Adrenal gland (tissue), 5 donors: ENCODE data around the gene KCNJ13.

Experiments
- POLR2A ChIP-seq, 2 donors: fragments of 450-650 bp; IDR thresholded peaks; one replicate each; pipeline ENCODE4 v1.6.1; 2017; ENCODE audit warnings: antibody characterized with exemption in 2 of 2, mild to moderate bottlenecking in 2 of 2, moderate library complexity in 1 of 2
- TF ChIP-seq, protein P1 (sequence below), 6 experiments: fragments of 450-650 bp in 4 of 6; fragments of 200-600 bp in 2 of 6; sonication (generic) in 1 of 6; IDR thresholded peaks; 1 replicate in 5 of 6; 2 replicates in 1 of 6; pipeline versions ENCODE4 v1.5.1 to v1.8.0; 2016 to 2021; ENCODE audit warnings: antibody characterized with exemption in 6 of 6, mild to moderate bottlenecking in 2 of 6, moderate library complexity in 1 of 6
- donor health status: DM: no; HTN: no; CAD: no.

DNA sequence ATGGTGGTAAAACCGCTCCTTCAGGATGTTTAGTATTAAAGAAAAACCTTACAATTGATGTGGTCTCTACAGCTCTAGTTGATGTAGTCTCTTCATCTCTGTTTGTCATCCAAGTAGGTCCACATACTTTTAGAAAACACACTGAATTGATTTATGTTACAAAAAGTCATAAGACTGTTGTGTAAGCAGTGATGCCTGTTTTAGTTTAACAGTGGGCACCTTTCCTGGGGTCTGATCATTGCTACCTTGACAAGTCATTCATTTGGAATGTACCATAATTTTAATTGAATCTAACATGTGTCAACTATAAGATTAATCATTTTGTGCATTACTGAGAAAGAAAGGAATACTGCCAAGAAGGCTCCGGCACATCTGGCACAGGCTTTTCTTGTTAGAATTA lies 44.9 kb downstream of the KCNJ13 start:
- TF ChIP-seq, protein P1, sequence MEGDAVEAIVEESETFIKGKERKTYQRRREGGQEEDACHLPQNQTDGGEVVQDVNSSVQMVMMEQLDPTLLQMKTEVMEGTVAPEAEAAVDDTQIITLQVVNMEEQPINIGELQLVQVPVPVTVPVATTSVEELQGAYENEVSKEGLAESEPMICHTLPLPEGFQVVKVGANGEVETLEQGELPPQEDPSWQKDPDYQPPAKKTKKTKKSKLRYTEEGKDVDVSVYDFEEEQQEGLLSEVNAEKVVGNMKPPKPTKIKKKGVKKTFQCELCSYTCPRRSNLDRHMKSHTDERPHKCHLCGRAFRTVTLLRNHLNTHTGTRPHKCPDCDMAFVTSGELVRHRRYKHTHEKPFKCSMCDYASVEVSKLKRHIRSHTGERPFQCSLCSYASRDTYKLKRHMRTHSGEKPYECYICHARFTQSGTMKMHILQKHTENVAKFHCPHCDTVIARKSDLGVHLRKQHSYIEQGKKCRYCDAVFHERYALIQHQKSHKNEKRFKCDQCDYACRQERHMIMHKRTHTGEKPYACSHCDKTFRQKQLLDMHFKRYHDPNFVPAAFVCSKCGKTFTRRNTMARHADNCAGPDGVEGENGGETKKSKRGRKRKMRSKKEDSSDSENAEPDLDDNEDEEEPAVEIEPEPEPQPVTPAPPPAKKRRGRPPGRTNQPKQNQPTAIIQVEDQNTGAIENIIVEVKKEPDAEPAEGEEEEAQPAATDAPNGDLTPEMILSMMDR (IDR thresholded peaks at IDR 0.05): no peak
- TF ChIP-seq POLR2A (IDR thresholded peaks at IDR 0.05): no peak
